Loucy (cell line): ENCODE results near the gene MISP3.

ENCODE experiments used
- H2AFZ ChIP-seq: fragments of 200-600 bp; sonication (generic); 2 replicates; pipeline ENCODE4 v1.6.0; 2016; ENCODE audit warnings: antibody characterized with exemption, mild to moderate bottlenecking, low read length, moderate library complexity
- H3F3A ChIP-seq: fragments of 200-600 bp; 2 replicates; pipeline ENCODE4 v1.6.0; 2016; ENCODE audit warnings: antibody characterized with exemption, low read depth, mild to moderate bottlenecking
- H3K27me3 ChIP-seq: fragments of 200-600 bp; sonication (generic); 2 replicates; pipeline ENCODE4 v1.6.1; 2014; ENCODE audit warnings: low read length, mild to moderate bottlenecking; ENCODE audit not compliant: insufficient read depth, poor library complexity, severe bottlenecking
- H3K36me3 ChIP-seq: fragments of 200-600 bp; sonication (generic); 2 replicates; pipeline ENCODE4 v1.6.1; 2016; ENCODE audit warnings: low read length; ENCODE audit not compliant: insufficient read depth
- H3K4me1 ChIP-seq: fragments of 200-600 bp; sonication (generic); 2 replicates; pipeline ENCODE4 v1.5.1; 2014; ENCODE audit warnings: low read length, mild to moderate bottlenecking; ENCODE audit not compliant: insufficient read depth, poor library complexity, severe bottlenecking
- H3K4me2 ChIP-seq: fragments of 200-600 bp; sonication (generic); 2 replicates; pipeline ENCODE4 v1.6.0; 2014; ENCODE audit warnings: antibody characterized with exemption, low read length, low read depth, mild to moderate bottlenecking; ENCODE audit not compliant: poor library complexity, severe bottlenecking
- H3K4me3 ChIP-seq: fragments of 200-600 bp; sonication (generic); 2 replicates; pipeline ENCODE4 v1.5.1; 2014; ENCODE audit warnings: low read length, mild to moderate bottlenecking, mixed read lengths; ENCODE audit not compliant: poor library complexity, severe bottlenecking
- H3K79me2 ChIP-seq: fragments of 200-600 bp; sonication (generic); 2 replicates; pipeline ENCODE4 v1.6.1; 2014; ENCODE audit warnings: low read length; ENCODE audit not compliant: insufficient read depth
- H3K9ac ChIP-seq: fragments of 200-600 bp; sonication (generic); 2 replicates; pipeline ENCODE4 v1.6.0; 2014; ENCODE audit warnings: mild to moderate bottlenecking, low read depth, low read length, moderate library complexity; ENCODE audit not compliant: poor library complexity, severe bottlenecking
- H3K9me2 ChIP-seq: fragments of 200-600 bp; sonication (generic); replicated peaks from 2 replicates; pipeline ENCODE4 v1.6.1; 2016; ENCODE audit warnings: low read depth, low read length, mixed read lengths
- H3K9me3 ChIP-seq: fragments of 200-600 bp; sonication (generic); 2 replicates; pipeline ENCODE4 v1.6.1; 2014; ENCODE audit warnings: mild to moderate bottlenecking, antibody characterized with exemption, low read length, low read depth; ENCODE audit not compliant: insufficient read depth
- H4K20me1 ChIP-seq: fragments of 200-600 bp; sonication (generic); 2 replicates; pipeline ENCODE4 v1.6.0; 2014; ENCODE audit warnings: antibody characterized with exemption, low read length, mild to moderate bottlenecking; ENCODE audit not compliant: insufficient read depth, poor library complexity, severe bottlenecking
- EZH2phosphoT487 ChIP-seq: fragments of 200-600 bp; IDR thresholded peaks from 2 replicates; pipeline ENCODE4 v1.6.1; 2018; ENCODE audit warnings: antibody characterized with exemption, mild to moderate bottlenecking, moderate library complexity, borderline replicate concordance
- TF ChIP-seq, protein P1 (sequence below): fragments of 200-600 bp; sonication (generic); conservative IDR thresholded peaks from 2 replicates; pipeline ENCODE4 v1.5.1; 2014; ENCODE audit warnings: mild to moderate bottlenecking, antibody characterized with exemption, low read length

The MISP3 gene

GRCh38 chr19:14122924-14123323 lies 50.3 kb downstream of the MISP3 start:
- H3K9me3 ChIP-seq: no peaks in the 10 kb centered on the region
- no peaks in the 10 kb centered on the region for H3K27me3 ChIP-seq
- no peaks in the 10 kb centered on the region for H4K20me1 ChIP-seq
- H3K9ac ChIP-seq: no peak overlapping the region
- H3K79me2 ChIP-seq: 0 out of 2 replicates have a peak, but pooled peaks cover 4% of the 10 kb centered on the region
- no peak overlapping the region for H3K4me3 ChIP-seq
- H3K4me2 ChIP-seq: no peak overlapping the region
- no peaks in the 10 kb centered on the region; the same call in 1 of the 2 replicates for H3F3A ChIP-seq
- H3K9me2 ChIP-seq: no peaks in the 10 kb centered on the region
- no peak overlapping the region for H2AFZ ChIP-seq
- TF ChIP-seq, protein P1, sequence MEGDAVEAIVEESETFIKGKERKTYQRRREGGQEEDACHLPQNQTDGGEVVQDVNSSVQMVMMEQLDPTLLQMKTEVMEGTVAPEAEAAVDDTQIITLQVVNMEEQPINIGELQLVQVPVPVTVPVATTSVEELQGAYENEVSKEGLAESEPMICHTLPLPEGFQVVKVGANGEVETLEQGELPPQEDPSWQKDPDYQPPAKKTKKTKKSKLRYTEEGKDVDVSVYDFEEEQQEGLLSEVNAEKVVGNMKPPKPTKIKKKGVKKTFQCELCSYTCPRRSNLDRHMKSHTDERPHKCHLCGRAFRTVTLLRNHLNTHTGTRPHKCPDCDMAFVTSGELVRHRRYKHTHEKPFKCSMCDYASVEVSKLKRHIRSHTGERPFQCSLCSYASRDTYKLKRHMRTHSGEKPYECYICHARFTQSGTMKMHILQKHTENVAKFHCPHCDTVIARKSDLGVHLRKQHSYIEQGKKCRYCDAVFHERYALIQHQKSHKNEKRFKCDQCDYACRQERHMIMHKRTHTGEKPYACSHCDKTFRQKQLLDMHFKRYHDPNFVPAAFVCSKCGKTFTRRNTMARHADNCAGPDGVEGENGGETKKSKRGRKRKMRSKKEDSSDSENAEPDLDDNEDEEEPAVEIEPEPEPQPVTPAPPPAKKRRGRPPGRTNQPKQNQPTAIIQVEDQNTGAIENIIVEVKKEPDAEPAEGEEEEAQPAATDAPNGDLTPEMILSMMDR: no peak
- no peak for TF ChIP-seq EZH2phosphoT487
- peaks cover 3% of the 10 kb centered on the region; the same call in 1 of the 2 replicates for H3K36me3 ChIP-seq
- H3K4me1 ChIP-seq: peaks cover 10% of the 10 kb centered on the region
